H4 (cell line): ENCODE data around the gene FGR. TPM values are rescaled to one million over a fixed set of nuclear protein-coding genes. Genes with fewer than 3 reads are reported as not detected.
"Not testable (repeated sequence)": the region's sequence is repeated elsewhere in the genome, so short reads cannot be mapped to it uniquely, and the experiment has no call there.

Experiments
- DNase-seq: peaks from one replicate; pipeline ENCODE4 v3.0.0-alpha.2; 2015; ENCODE audit warnings: low spot score
- total RNA-seq: library from RNA; depleted of rRNA; stranded (reverse); fragments of >200 nt; shearing (Covaris generic); gene quantifications from 2 replicates; pipeline ENCODE4 v1.2.3, GENCODE V29; 2014

Gene FGR
- total RNA-seq, 1 experiment from 2014 or later, result not detected

- DNase-seq, result no peak
Measured at GRCh38 chr1:27660300-27660835, 25.4 kb upstream of the FGR start.

- no peak for DNase-seq
Measured at GRCh38 chr1:27659497-27660299, 24.7 kb upstream of the FGR start.

GRCh38 chr1:27658951-27659496 is 24.0 kb upstream of the FGR start:
- peak; percentile 48 for DNase-seq

- DNase-seq, result peak; percentile 55
Measured at GRCh38 chr1:27656157-27656893, 21.3 kb upstream of the FGR start.

GRCh38 chr1:27655151-27655937 is 20.4 kb upstream of the FGR start:
- DNase-seq, result no peak

GRCh38 chr1:27652111-27652864 is 17.3 kb upstream of the FGR start:
- no peak for DNase-seq

GRCh38 chr1:27650539-27651175 is 15.7 kb upstream of the FGR start:
- no peak for DNase-seq

GRCh38 chr1:27650171-27650538 is 15.2 kb upstream of the FGR start:
- DNase-seq, result no peak

- no peak for DNase-seq
Measured at GRCh38 chr1:27649306-27649635, 14.3 kb upstream of the FGR start.

GRCh38 chr1:27648602-27649305 is 13.8 kb upstream of the FGR start:
- no peak for DNase-seq

- no peak for DNase-seq
Measured at GRCh38 chr1:27647328-27647727, 12.3 kb upstream of the FGR start.

GRCh38 chr1:27646676-27647075 is 11.7 kb upstream of the FGR start:
- no peak for DNase-seq

GRCh38 chr1:27645071-27645415 is 10.1 kb upstream of the FGR start:
- DNase-seq, result no peak

GRCh38 chr1:27644369-27645070 is 9.5 kb upstream of the FGR start:
- DNase-seq, result no peak

- no peak for DNase-seq
Measured at GRCh38 chr1:27643600-27644368, 8.8 kb upstream of the FGR start.

- not testable (repeated sequence) for DNase-seq
Measured at GRCh38 chr1:27640514-27640913, 5.5 kb upstream of the FGR start.

GRCh38 chr1:27638805-27639204 is 3.8 kb upstream of the FGR start:
- DNase-seq, result no peak

- DNase-seq, result no peak
Measured at GRCh38 chr1:27638047-27638734, 3.2 kb upstream of the FGR start.
